SU-DHL-6 (cell line): ENCODE results near the gene PXYLP1.

Experiments
- H2AFZ ChIP-seq: fragments of 200-600 bp; sonication (generic); 2 replicates; pipeline ENCODE4 v1.6.1; 2014; ENCODE audit warnings: low read depth, mild to moderate bottlenecking, moderate library complexity, mixed read lengths, antibody characterized with exemption, low read length; ENCODE audit not compliant: severe bottlenecking
- H3F3A ChIP-seq: fragments of 200-600 bp; shearing (Covaris generic); 2 replicates; pipeline ENCODE4 v1.6.0; 2016; ENCODE audit warnings: antibody characterized with exemption, mild to moderate bottlenecking; ENCODE audit not compliant: insufficient read depth
- H3K27ac ChIP-seq: fragments of 200-600 bp; sonication (generic); 2 replicates; pipeline ENCODE4 v1.5.1; 2016; ENCODE audit warnings: low read depth, mild to moderate bottlenecking, low read length, moderate library complexity, mixed read lengths
- H3K27me3 ChIP-seq: fragments of 200-600 bp; sonication (generic), shearing (Covaris generic); 2 replicates; pipeline ENCODE4 v1.6.0; 2014; ENCODE audit warnings: mild to moderate bottlenecking, low read length
- H3K36me3 ChIP-seq: fragments of 200-600 bp; sonication (generic); 2 replicates; pipeline ENCODE4 v1.6.1; 2014; ENCODE audit warnings: mild to moderate bottlenecking, low read length, mixed read lengths
- H3K4me2 ChIP-seq: fragments of 300-600, 200-600 bp; shearing (Covaris generic), sonication (generic); 2 replicates; pipeline ENCODE4 v1.6.0; 2014; ENCODE audit warnings: low read length, low read depth, mild to moderate bottlenecking; ENCODE audit not compliant: poor library complexity, severe bottlenecking
- H3K4me3 ChIP-seq: fragments of 200-600 bp; sonication (generic); 2 replicates; pipeline ENCODE4 v1.5.1; 2014; ENCODE audit warnings: antibody characterized with exemption, low read length, mild to moderate bottlenecking, mixed read lengths; ENCODE audit not compliant: insufficient read depth, poor library complexity, severe bottlenecking
- H3K79me2 ChIP-seq: fragments of 200-600 bp; sonication (generic); 2 replicates; pipeline ENCODE4 v1.6.1; 2014; ENCODE audit warnings: mild to moderate bottlenecking, low read length, moderate library complexity; ENCODE audit not compliant: insufficient read depth
- H3K9ac ChIP-seq: fragments of 200-600 bp; sonication (generic); 2 replicates; pipeline ENCODE4 v1.7.0; 2014; ENCODE audit warnings: mild to moderate bottlenecking, low read length
- H3K9me2 ChIP-seq: fragments of 200-600 bp; sonication (generic); replicated peaks from 2 replicates; pipeline ENCODE4 v1.6.1; 2014; ENCODE audit warnings: low read length; ENCODE audit not compliant: insufficient read depth
- H3K9me3 ChIP-seq: fragments of 200-600 bp; sonication (generic); 2 replicates; pipeline ENCODE4 v1.6.1; 2014; ENCODE audit warnings: low read length, mixed read lengths; ENCODE audit not compliant: insufficient read depth
- H4K20me1 ChIP-seq: fragments of 200-600 bp; sonication (generic); 2 replicates; pipeline ENCODE4 v1.6.1; 2014; ENCODE audit warnings: low read depth, mild to moderate bottlenecking, antibody characterized with exemption, low read length, moderate library complexity, mixed read lengths
- CTCF ChIP-seq: fragments of 200-600 bp; sonication (generic); IDR thresholded peaks from one replicate; pipeline ENCODE4 v1.5.1; 2017; ENCODE audit warnings: antibody characterized with exemption, mild to moderate bottlenecking, low read length, moderate library complexity; ENCODE audit not compliant: insufficient read depth, poor library complexity, severe bottlenecking
- EZH2phosphoT487 ChIP-seq: fragments of 200-600 bp; sonication (generic), shearing (Covaris generic); conservative IDR thresholded peaks from 2 replicates; pipeline ENCODE4 v1.6.1; 2018; ENCODE audit warnings: mild to moderate bottlenecking, antibody characterized with exemption, low read length, moderate library complexity, mixed read lengths

Gene PXYLP1

GRCh38 chr3:141271279-141272030 lies 39.8 kb downstream of the PXYLP1 start:
- no peaks in the 10 kb centered on the region for H3K9me2 ChIP-seq
- no peaks in the 10 kb centered on the region for H3K36me3 ChIP-seq
- no peak overlapping the region for H3K4me2 ChIP-seq
- no peaks in the 10 kb centered on the region for H3F3A ChIP-seq
- H3K4me3 ChIP-seq: no peak overlapping the region
- TF ChIP-seq CTCF: no peak
- no peak for TF ChIP-seq EZH2phosphoT487
- no peaks in the 10 kb centered on the region for H3K79me2 ChIP-seq
- no peak overlapping the region for H3K27ac ChIP-seq
- H3K27me3 ChIP-seq: no peaks in the 10 kb centered on the region
- no peak overlapping the region for H2AFZ ChIP-seq
- no peaks in the 10 kb centered on the region for H3K9me3 ChIP-seq
- no peaks in the 10 kb centered on the region for H4K20me1 ChIP-seq
- no peak overlapping the region for H3K9ac ChIP-seq

DNA sequence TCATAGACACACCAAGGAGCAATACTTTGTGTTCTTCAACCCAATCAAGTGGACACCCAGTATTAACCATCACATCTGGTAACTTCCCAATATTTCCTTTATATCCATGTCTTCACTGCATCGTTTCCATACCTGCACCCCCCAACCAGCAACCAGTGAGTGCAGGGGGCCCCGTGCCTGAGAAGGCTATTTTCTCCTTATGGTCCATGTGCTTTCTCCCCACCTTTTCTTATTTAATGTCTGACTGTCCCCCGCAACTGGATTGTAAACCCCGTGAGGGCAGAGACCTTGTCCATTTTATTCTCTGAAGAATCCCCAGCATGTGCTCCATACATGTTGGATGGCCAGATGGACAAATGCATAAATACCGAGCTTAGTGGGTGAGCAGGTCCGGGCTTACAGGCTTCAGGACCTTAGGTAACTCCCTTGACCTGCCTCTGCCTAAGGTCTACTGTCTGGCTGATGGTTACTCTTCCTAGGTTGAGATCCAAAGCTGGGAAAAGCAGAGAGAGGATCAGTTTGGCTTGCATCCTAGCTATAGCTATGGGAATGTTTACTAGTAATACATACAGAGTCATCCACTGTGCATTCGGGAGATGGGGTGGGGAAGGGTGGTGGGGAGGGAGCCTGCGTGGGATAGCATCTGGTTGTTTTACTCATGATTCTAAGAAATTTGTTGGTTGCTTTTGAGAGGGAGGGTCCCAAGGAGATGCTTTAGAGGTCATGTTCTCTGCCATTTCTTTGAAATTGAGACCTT lies 41.5 kb downstream of the PXYLP1 start:
- Histone ChIP-seq H3K4me2 (no peak overlapping the region), H3K4me3 (no peak overlapping the region), H4K20me1 (no peaks in the 10 kb centered on the region), H3K9me3 (no peaks in the 10 kb centered on the region), H3K27me3 (no peaks in the 10 kb centered on the region), H3K9me2 (no peaks in the 10 kb centered on the region), H2AFZ (no peak overlapping the region), H3K27ac (no peak overlapping the region), H3K36me3 (no peaks in the 10 kb centered on the region), H3K79me2 (no peaks in the 10 kb centered on the region), H3K9ac (no peak overlapping the region), H3F3A (no peaks in the 10 kb centered on the region)
- TF ChIP-seq CTCF (no peak), EZH2phosphoT487 (no peak)

DNA sequence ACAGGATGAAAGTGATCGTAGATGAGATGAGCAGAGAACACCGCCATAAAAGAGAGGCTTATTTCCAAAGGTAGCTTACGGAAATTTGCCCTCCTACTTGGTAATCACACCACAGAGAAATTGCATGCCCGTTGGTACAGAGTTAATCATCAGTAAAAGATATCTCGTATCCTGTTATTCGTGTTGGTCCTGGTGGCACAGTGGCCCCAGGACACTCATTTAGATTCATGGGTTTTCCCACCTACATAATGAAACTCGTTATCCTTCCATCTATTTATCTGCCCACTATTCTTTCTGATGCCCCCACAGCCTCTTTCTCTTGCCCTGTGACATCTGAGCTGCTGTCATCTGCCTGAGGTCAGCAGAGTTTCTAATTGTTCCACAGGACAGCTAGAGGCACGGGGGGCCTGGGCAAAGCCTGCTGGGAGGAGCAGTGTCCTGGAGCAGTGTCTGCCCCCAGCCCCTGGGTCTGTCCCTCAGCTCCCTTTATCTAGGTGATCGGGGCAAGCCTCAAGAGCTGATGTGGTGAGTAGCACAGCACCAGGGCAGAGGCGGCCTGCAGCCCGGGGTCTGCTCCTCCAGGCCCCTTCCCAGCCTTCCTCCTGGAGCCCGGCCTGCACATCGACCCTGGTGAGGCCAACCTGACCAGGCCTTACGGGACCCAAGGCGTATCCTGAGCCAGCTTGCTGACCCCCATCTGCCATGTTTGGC lies 42.2 kb downstream of the PXYLP1 start:
- Histone ChIP-seq H3K4me3 (no peak overlapping the region), H3K9me2 (no peaks in the 10 kb centered on the region), H3K79me2 (no peaks in the 10 kb centered on the region), H3K9me3 (no peaks in the 10 kb centered on the region), H3K27me3 (no peaks in the 10 kb centered on the region), H3K9ac (no peak overlapping the region), H3K36me3 (no peaks in the 10 kb centered on the region), H3K4me2 (no peak overlapping the region), H3K27ac (no peak overlapping the region), H3F3A (no peaks in the 10 kb centered on the region), H2AFZ (no peak overlapping the region), H4K20me1 (no peaks in the 10 kb centered on the region)
- TF ChIP-seq EZH2phosphoT487 (no peak), CTCF (no peak)
